GM12878 (cell line): ENCODE results near the gene FKBP4. TPM values are rescaled to one million over a fixed set of nuclear protein-coding genes. Genes with fewer than 3 reads are reported as not detected.

ENCODE experiments used
- ATAC-seq: fragments of 200-7000 bp; cut with Tn5 transposase; 3 replicates; pipeline ENCODE4 v1.9.1; 2020; ENCODE audit warnings: mild to moderate bottlenecking, moderate library complexity
- BruUV-seq: library from RNA; stranded (reverse); fragments of 400-500 nt; replicated peaks from 2 replicates; lab custom pipeline; 2021; lab: Mats Ljungman, UMichigan
- CTCF ChIA-PET: fragments of 300-600 bp; sonication (Branson Sonifier 250); formaldehyde crosslinking; extraction: SDS; loops from one replicate; lab custom pipeline; 2021; ENCODE audit warnings: inconsistent platforms; lab: Yijun Ruan, JAX
- POLR2A ChIA-PET: fragments of 350-600 bp; formaldehyde crosslinking; extraction: SDS; loops from one replicate; lab custom pipeline; 2021; ENCODE audit warnings: inconsistent platforms; lab: Charles Lee
- RAD21 ChIA-PET: fragments of 300-600 bp; sonication (Branson Sonifier 250); formaldehyde crosslinking; loops from one replicate; lab custom pipeline; 2023; ENCODE audit warnings: antibody characterized with exemption; ENCODE audit not compliant: unreplicated experiment; lab: Charles Lee
- SMC1A ChIA-PET: fragments of 300-600 bp; sonication (Branson Sonifier 250); formaldehyde crosslinking; loops from one replicate; lab custom pipeline; 2023; ENCODE audit not compliant: unreplicated experiment, uncharacterized antibody; lab: Charles Lee
- DNase-seq: peaks from one replicate; pipeline ENCODE4 v3.0.0-alpha.2; 2011; ENCODE audit warnings: low read depth, low spot score
- FAIRE-seq: peaks from 3 replicates; lab custom pipeline; 2011; peaks lifted over from hg19 to GRCh38; lab: Jason Lieb, UNC
- H2AFZ ChIP-seq: 2 replicates; pipeline ENCODE4 v1.6.0; 2011; ENCODE audit warnings: low read depth, low read length, control low read depth; ENCODE audit not compliant: control insufficient read depth
- H3K27ac ChIP-seq: 2 replicates; pipeline ENCODE4 v1.5.1; 2011; ENCODE audit warnings: control low read depth; ENCODE audit not compliant: control insufficient read depth, insufficient read depth
- H3K27me3 ChIP-seq, 2 experiments: replicated peaks in 1 of 2; 2 replicates each; pipeline versions ENCODE4 v1.6.0 to v1.6.1; 2011; ENCODE audit warnings: low read length in 1 of 2; ENCODE audit not compliant: control insufficient read depth in 2 of 2, insufficient read depth in 2 of 2
- H3K36me3 ChIP-seq, 2 experiments: 2 replicates each; pipeline ENCODE4 v1.5.1; 2011; ENCODE audit warnings: low read length in 1 of 2; ENCODE audit not compliant: control insufficient read depth in 2 of 2, insufficient read depth in 2 of 2
- H3K4me1 ChIP-seq: 2 replicates; pipeline ENCODE4 v1.6.1; 2011; ENCODE audit warnings: mild to moderate bottlenecking, low read length, moderate library complexity, mixed read lengths; ENCODE audit not compliant: control insufficient read depth, insufficient read depth
- H3K4me2 ChIP-seq: 2 replicates; pipeline ENCODE4 v1.6.0; 2011; ENCODE audit warnings: control low read depth; ENCODE audit not compliant: control insufficient read depth, insufficient read depth
- H3K4me3 ChIP-seq: fragments of 200-600 bp; sonication (generic); 2 replicates; pipeline ENCODE4 v1.5.1; 2016
- H3K79me2 ChIP-seq: 2 replicates; pipeline ENCODE4 v1.6.0; 2011; ENCODE audit warnings: low read length; ENCODE audit not compliant: control insufficient read depth, insufficient read depth
- H3K9ac ChIP-seq: 2 replicates; pipeline ENCODE4 v1.8.0; 2011; ENCODE audit warnings: low read length, control low read depth, mixed read lengths; ENCODE audit not compliant: control insufficient read depth, insufficient read depth
- H3K9me3 ChIP-seq: replicated peaks from 3 replicates; pipeline ENCODE4 v1.5.1; 2011; ENCODE audit warnings: mild to moderate bottlenecking, low read length; ENCODE audit not compliant: control insufficient read depth, insufficient read depth
- H4K20me1 ChIP-seq: 2 replicates; pipeline ENCODE4 v1.6.0; 2011; ENCODE audit not compliant: control insufficient read depth, insufficient read depth
- BHLHE40 ChIP-seq, 2 experiments: fragments of 450-650 bp in 1 of 2; IDR thresholded peaks; 2 replicates each; pipeline ENCODE4 v1.6.1; 2011 to 2017; ENCODE audit warnings: low read depth in 2 of 2, borderline replicate concordance in 1 of 2, improper control_type of control experiment in 1 of 2, low read length in 1 of 2, mild to moderate bottlenecking in 1 of 2
- CBX3 ChIP-seq: fragments of 200-600 bp; sonication (generic); IDR thresholded peaks from 2 replicates; pipeline ENCODE4 v1.6.1; 2016; ENCODE audit warnings: low read depth, borderline replicate concordance
- CHD2 ChIP-seq: IDR thresholded peaks from 2 replicates; pipeline ENCODE4 v1.6.1; 2011; ENCODE audit warnings: low read depth, low read length, improper control_type of control experiment, borderline replicate concordance
- EGR1 ChIP-seq, 2 experiments: IDR thresholded peaks; 1 replicate in 1 of 2; 2 replicates in 1 of 2; pipeline ENCODE4 v1.6.1; 2011 to 2012; ENCODE audit warnings: low read depth in 2 of 2, low read length in 2 of 2, borderline replicate concordance in 1 of 2, mild to moderate bottlenecking in 1 of 2, moderate library complexity in 1 of 2
- FOXK2 ChIP-seq: fragments of 450-650 bp; IDR thresholded peaks from 2 replicates; pipeline ENCODE4 v1.6.1; 2017; ENCODE audit warnings: mild to moderate bottlenecking, moderate library complexity
- FOXM1 ChIP-seq: IDR thresholded peaks from 2 replicates; pipeline ENCODE4 v1.6.1; 2012; ENCODE audit warnings: low read depth, mild to moderate bottlenecking, inconsistent platforms, low read length, moderate library complexity
- IKZF1 ChIP-seq: fragments of 450-650 bp; conservative IDR thresholded peaks from 2 replicates; pipeline ENCODE4 v1.6.1; 2017; ENCODE audit warnings: antibody characterized with exemption, mild to moderate bottlenecking
- MYB ChIP-seq: fragments of 150-350 bp; IDR thresholded peaks from 2 replicates; pipeline ENCODE4 v1.6.1; 2014; ENCODE audit warnings: mild to moderate bottlenecking, low read depth, low read length, borderline replicate concordance
- NR2C1 ChIP-seq: fragments of 450-650 bp; IDR thresholded peaks from 2 replicates; pipeline ENCODE4 v1.6.1; 2017; ENCODE audit warnings: antibody characterized with exemption, mild to moderate bottlenecking, moderate library complexity
- RFX5 ChIP-seq: IDR thresholded peaks from 2 replicates; pipeline ENCODE4 v1.6.1; 2011; ENCODE audit warnings: low read depth, low read length, improper control_type of control experiment
- SMARCA5 ChIP-seq: fragments of 450-650 bp; IDR thresholded peaks from 2 replicates; pipeline ENCODE4 v1.6.1; 2017; ENCODE audit warnings: mild to moderate bottlenecking
- STAT3 ChIP-seq: IDR thresholded peaks from 2 replicates; pipeline ENCODE4 v1.6.1; 2011; ENCODE audit warnings: low read depth, low read length, improper control_type of control experiment
- TAF1 ChIP-seq: IDR thresholded peaks from 2 replicates; pipeline ENCODE4 v1.6.1; 2011; ENCODE audit warnings: mild to moderate bottlenecking, low read depth, low read length, borderline replicate concordance
- TCF7 ChIP-seq: IDR thresholded peaks from 2 replicates; pipeline ENCODE4 v1.6.1; 2014; ENCODE audit warnings: antibody characterized with exemption, borderline replicate concordance
- YBX1 ChIP-seq: fragments of 450-650 bp; IDR thresholded peaks from 2 replicates; pipeline ENCODE4 v1.6.1; 2016; ENCODE audit warnings: antibody characterized with exemption
- ZZZ3 ChIP-seq: IDR thresholded peaks from 2 replicates; pipeline ENCODE4 v1.6.1; 2011; ENCODE audit warnings: low read depth; ENCODE audit not compliant: control insufficient read depth, insufficient read length
- WGBS: methylation state at CpG from one replicate; pipeline ENCODE4 v1.1.6; 2016; ENCODE audit warnings: low lambda C conversion rate; ENCODE audit not compliant: insufficient replicate concordance, insufficient coverage; ENCODE audit errors: missing lambda C conversion rate; 5-methylcytosine and 5-hydroxymethylcytosine counted together
- in situ Hi-C: fragments of 300-500 bp; cut with MboI; formaldehyde crosslinking; loops from 9 replicates; pipeline ENCODE4 v1.14.3; 2018; ENCODE audit warnings: mixed read lengths
- intact Hi-C: fragments of 100-400 bp; cut with micrococcal nuclease; formaldehyde crosslinking; loops from one replicate; pipeline ENCODE4 v1.14.2; 2022; ENCODE audit not compliant: unreplicated experiment
- polyA plus RNA-seq, 11 experiments: library from polyadenylated mRNA; depleted of rRNA in 4 of 11; unstranded in 6 of 11; stranded (reverse) in 5 of 11; fragments of >200 nt; fragmentation: Nextera tagmentation in 4 of 11; fragmentation: Illumina TruSeq in 1 of 11; extraction: Ambion mirVana in 4 of 11; extraction: Trizol in 1 of 11; gene quantifications; 1 replicate in 1 of 11; 2 replicates in 10 of 11; pipeline versions ENCODE4 v1.2.1 to v1.2.3, GENCODE V29; 2011 to 2016; ENCODE audit warnings: inconsistent platforms in 2 of 11, missing spikeins in 2 of 11, low read depth in 1 of 11
- total RNA-seq, 4 experiments: library from RNA; depleted of rRNA in 3 of 4; stranded (reverse); fragments of >200 nt in 3 of 4; fragmentation: Illumina TruSeq in 1 of 4; extraction: Trizol in 1 of 4; gene quantifications; 2 replicates each; pipeline versions ENCODE4 v1.2.1 to v1.2.3, GENCODE V29; 2013 to 2021
- TF ChIP-seq, protein P1 (sequence below): fragments of 450-650 bp; IDR thresholded peaks from 2 replicates; pipeline ENCODE4 v1.6.1; 2017; ENCODE audit warnings: mild to moderate bottlenecking

The FKBP4 gene
- total and polyA plus RNA-seq, 10 of the 15 experiments (the other 5 are each of a cell fraction or from before 2014, with no cell fraction given) = 8.9 to 90.0 (median 45.4) TPM

DNA sequence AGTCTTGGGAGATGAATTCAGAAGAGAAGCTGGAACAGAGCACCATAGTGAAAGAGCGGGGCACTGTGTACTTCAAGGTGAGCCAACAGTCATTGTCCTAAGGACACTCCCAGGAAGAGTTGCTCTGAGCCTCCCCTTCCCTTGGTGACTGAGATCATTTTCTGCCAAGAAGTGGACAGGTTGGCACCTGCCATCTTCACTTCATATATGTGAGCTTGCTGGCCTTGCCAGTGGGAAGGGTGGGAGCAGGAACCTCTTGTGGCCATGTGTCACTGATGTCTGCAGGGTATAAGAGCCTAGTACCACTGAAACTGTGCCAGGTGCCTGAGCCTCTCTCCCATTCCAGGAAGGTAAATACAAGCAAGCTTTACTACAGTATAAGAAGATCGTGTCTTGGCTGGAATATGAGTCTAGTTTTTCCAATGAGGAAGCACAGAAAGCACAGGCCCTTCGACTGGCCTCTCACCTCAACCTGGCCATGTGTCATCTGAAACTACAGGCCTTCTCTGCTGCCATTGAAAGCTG is 5.3 kb downstream of the FKBP4 start:
- no TSS peak for BruUV-seq
- FAIRE-seq = no peak
- TF ChIP-seq CHD2 = no peak
- TF ChIP-seq NR2C1 = no peak
- TF ChIP-seq SMARCA5 = no peak
- TF ChIP-seq TCF7 = no peak
- TF ChIP-seq MYB = no peak
- TF ChIP-seq YBX1 = no peak
- no peak for TF ChIP-seq STAT3
- TF ChIP-seq, protein P1, sequence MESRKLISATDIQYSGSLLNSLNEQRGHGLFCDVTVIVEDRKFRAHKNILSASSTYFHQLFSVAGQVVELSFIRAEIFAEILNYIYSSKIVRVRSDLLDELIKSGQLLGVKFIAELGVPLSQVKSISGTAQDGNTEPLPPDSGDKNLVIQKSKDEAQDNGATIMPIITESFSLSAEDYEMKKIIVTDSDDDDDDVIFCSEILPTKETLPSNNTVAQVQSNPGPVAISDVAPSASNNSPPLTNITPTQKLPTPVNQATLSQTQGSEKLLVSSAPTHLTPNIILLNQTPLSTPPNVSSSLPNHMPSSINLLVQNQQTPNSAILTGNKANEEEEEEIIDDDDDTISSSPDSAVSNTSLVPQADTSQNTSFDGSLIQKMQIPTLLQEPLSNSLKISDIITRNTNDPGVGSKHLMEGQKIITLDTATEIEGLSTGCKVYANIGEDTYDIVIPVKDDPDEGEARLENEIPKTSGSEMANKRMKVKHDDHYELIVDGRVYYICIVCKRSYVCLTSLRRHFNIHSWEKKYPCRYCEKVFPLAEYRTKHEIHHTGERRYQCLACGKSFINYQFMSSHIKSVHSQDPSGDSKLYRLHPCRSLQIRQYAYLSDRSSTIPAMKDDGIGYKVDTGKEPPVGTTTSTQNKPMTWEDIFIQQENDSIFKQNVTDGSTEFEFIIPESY = no peak
- no peak for TF ChIP-seq RFX5
- TF ChIP-seq BHLHE40 (IDR thresholded peaks at IDR 0.05; ENCODE audit: borderline replicate concordance in 1 of 2, low read depth in 2 of 2, low read length in 1 of 2) = no peak
- TF ChIP-seq CBX3 = no peak
- no peak for TF ChIP-seq EGR1 (IDR thresholded peaks at IDR 0.05; ENCODE audit: borderline replicate concordance in 1 of 2, low read depth in 2 of 2, low read length in 2 of 2)
- TF ChIP-seq TAF1 = no peak
- TF ChIP-seq FOXK2 = no peak
- no peak for TF ChIP-seq ZZZ3
- no peak for TF ChIP-seq IKZF1
- TF ChIP-seq FOXM1 = no peak
- Histone ChIP-seq H3K4me2 (no peak overlapping the region), H3K27me3 (no peaks in the 10 kb centered on the region), H3K36me3 (peaks cover 27 to 35% of the 10 kb centered on the region in 2 experiments), H2AFZ (no peak overlapping the region), H3K4me1 (peaks cover 14% of the 10 kb centered on the region), H3K9ac (no peak overlapping the region), H3K9me3 (no peaks in the 10 kb centered on the region), H3K79me2 (peaks cover 25% of the 10 kb centered on the region), H4K20me1 (no peaks in the 10 kb centered on the region; the same call in 1 of the 2 replicates), H3K4me3 (no peak overlapping the region), H3K27ac (no peak overlapping the region)
- in situ Hi-C loops (no loop called here), intact Hi-C loops (no loop called here)
- RAD21 ChIA-PET = interaction anchor here (1.2 kb wide), 1 partner anchor 15 kb away, joined by 3 read pairs; no protein-coding TSS in a partner anchor
- no peak for DNase-seq
- SMC1A ChIA-PET = no interaction called here
- CTCF ChIA-PET = interaction anchor here (0.6 to 2.9 kb wide), 3 partner anchors 10 to 1398 kb away, joined by 3 to 17 read pairs (median 4); partner anchors contain the start of gene ITFG2
- 73% methylated on average over 3 of the region's 3 CpGs for WGBS
- POLR2A ChIA-PET = interaction anchor here (1.5 kb wide), 1 partner anchor 13 kb away, joined by 4 read pairs; no protein-coding TSS in a partner anchor
- ATAC-seq = no peak
